Sigmoid colon (tissue), 7 donors: ENCODE data around the gene NUTF2. TPM values are rescaled to one million over a fixed set of nuclear protein-coding genes. Genes with fewer than 3 reads are reported as not detected.
A peak's percentile ranks its signal among the peaks of the same experiment; 100 is the strongest.

Source experiments
- DNase-seq: peaks from one replicate; pipeline ENCODE4 v3.0.0-alpha.2; 2019
- H3K27ac ChIP-seq, 4 donors: fragments of 200-600 bp; sonication (generic); one replicate each; pipeline ENCODE4 v1.5.1; 2016 to 2019; ENCODE audit warnings: mild to moderate bottlenecking in 1 of 4
- H3K27me3 ChIP-seq, 3 donors: fragments of 200-600 bp; sonication (generic); one replicate each; pipeline ENCODE4 v1.5.1; 2019; ENCODE audit warnings: mild to moderate bottlenecking in 1 of 3
- H3K36me3 ChIP-seq, 4 donors: fragments of 200-600 bp; sonication (generic); one replicate each; pipeline ENCODE4 v1.5.1; 2016 to 2019
- H3K4me1 ChIP-seq, 4 donors: fragments of 200-600 bp; sonication (generic); one replicate each; pipeline ENCODE4 v1.5.1; 2017 to 2019
- H3K4me3 ChIP-seq, 4 donors: fragments of 200-600 bp; sonication (generic); one replicate each; pipeline ENCODE4 v1.5.1; 2017 to 2019; ENCODE audit warnings: mild to moderate bottlenecking in 2 of 4, moderate library complexity in 1 of 4
- H3K9me3 ChIP-seq, 4 donors: fragments of 200-600 bp in 3 of 4; sonication (generic) in 3 of 4; one replicate each; pipeline versions ENCODE4 v1.5.1 to v1.6.1; 2013 to 2019
- CTCF ChIP-seq, 4 experiments: fragments of 450-650 bp in 3 of 4; fragments of 200-600 bp in 1 of 4; IDR thresholded peaks; one replicate each; pipeline ENCODE4 v1.5.1; 2016 to 2019; ENCODE audit warnings: antibody characterized with exemption in 4 of 4, mild to moderate bottlenecking in 3 of 4, moderate library complexity in 2 of 4
- EP300 ChIP-seq, 4 donors: sonication (generic); formaldehyde crosslinking; IDR thresholded peaks; one replicate each; pipeline ENCODE4 v1.6.1; 2017; ENCODE audit warnings: antibody characterized with exemption in 4 of 4
- POLR2A ChIP-seq, 2 donors: fragments of 450-650 bp; IDR thresholded peaks; one replicate each; pipeline ENCODE4 v1.6.1; 2016; ENCODE audit warnings: antibody characterized with exemption in 2 of 2, mild to moderate bottlenecking in 2 of 2, moderate library complexity in 2 of 2
- POLR2AphosphoS5 ChIP-seq, 4 donors: sonication (generic); formaldehyde crosslinking; IDR thresholded peaks; one replicate each; pipeline ENCODE4 v1.6.1; 2017; ENCODE audit warnings: antibody characterized with exemption in 4 of 4
- WGBS, 2 donors: extraction: QIAGEN DNeasy Blood & Tissue Kit; methylation state at CpG; one replicate each; pipeline ENCODE4 v1.1.7; 2013; 5-methylcytosine and 5-hydroxymethylcytosine counted together
- intact Hi-C: fragments of 100-400 bp; cut with DNase I; formaldehyde crosslinking; loops from one replicate; pipeline ENCODE4 v1.15.1; 2023
- polyA plus RNA-seq, 3 donors: library from polyadenylated mRNA; stranded (reverse); fragments of 200-250 nt; gene quantifications; one replicate each; pipeline ENCODE4 v1.2.3, GENCODE V29; 2013
- total RNA-seq, 4 donors: library from RNA; depleted of rRNA; stranded (reverse); fragments of >200 nt; gene quantifications; one replicate each; pipeline ENCODE4 v1.1.0, GENCODE V29; 2016
- donor health status: healthy with polysubstance abuse.
- donor health status: Bipolar disorder and iron deficiency.
- donor health status: healthy.

NUTF2 gene
- total and polyA plus RNA-seq, 7 donors: 50.8 to 115 (median 93.8) TPM

DNA sequence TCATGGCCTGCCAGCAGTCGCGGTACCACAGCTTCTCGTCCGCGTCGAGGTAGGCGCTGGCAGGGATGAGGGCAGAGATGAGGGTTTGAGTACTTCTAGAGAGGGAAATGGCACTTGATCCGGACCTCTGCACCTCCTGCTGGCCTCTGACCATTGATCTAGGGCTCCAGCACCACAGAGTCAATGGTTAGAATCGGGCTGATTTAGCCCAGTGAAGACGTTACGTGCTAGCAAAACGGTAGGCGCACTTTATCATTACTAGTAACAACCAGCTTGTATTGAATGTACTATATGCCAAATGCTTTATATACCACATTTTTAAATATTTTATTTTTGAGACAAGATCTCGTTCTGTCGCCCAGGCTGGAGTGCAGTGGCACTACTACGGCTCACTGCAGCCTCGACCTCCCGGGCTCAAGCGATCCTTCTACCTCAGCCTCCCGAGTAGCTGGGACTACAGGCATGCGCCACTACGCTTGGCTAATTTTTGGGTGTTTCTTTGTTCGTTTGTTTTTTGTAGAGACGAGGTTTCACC lies 39.5 kb upstream of the NUTF2 start:
- peak overlapping the region; percentile 83 to 99 (median 96) for H3K4me3 ChIP-seq
- H3K4me1 ChIP-seq: peaks cover 0 to 28% (median 21%) of the 10 kb centered on the region in 4 donors
- no peaks in the 10 kb centered on the region for H3K27me3 ChIP-seq
- 32 to 33% methylated on average over 24 of the region's 24 CpGs for whole genome bisulfite sequencing, 2 donors
- no peak for DNase-seq
- no peak for TF ChIP-seq POLR2AphosphoS5 (IDR thresholded peaks at IDR 0.05)
- TF ChIP-seq EP300 (IDR thresholded peaks at IDR 0.05): no peak
- no peak for TF ChIP-seq POLR2A (IDR thresholded peaks at IDR 0.05)
- TF ChIP-seq CTCF (IDR thresholded peaks at IDR 0.05): no peak
- intact Hi-C loops: loop anchor here (2.0 to 10.0 kb wide), 4 partner anchors 40 to 282 kb away; partner anchors contain the start of genes CENPT, DDX28, DUS2 and NUTF2
- no peaks in the 10 kb centered on the region for H3K9me3 ChIP-seq
- peaks cover 0 to 12% (median 0%) of the 10 kb centered on the region in 4 donors for H3K36me3 ChIP-seq
- H3K27ac ChIP-seq: peak overlapping the region; percentile 74 to 89 (median 82)

DNA sequence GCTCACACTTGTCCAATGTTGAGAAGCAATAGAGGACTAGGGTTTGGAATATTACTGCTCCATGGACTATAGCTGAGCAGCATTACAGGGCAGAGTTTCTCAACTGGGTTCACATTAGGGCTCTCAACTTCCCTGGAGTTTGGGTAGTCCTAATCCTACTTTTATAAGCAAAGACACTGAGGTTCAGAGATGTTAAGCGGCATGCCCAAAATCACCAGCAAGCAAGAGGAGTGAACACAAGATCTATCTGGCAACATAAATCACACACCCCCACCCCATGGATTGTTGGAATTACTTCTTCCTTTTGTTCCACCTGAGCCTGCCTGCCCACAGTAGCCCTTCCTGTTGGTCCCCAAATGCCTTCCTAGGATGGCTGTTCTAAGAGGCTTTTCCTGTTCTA lies 34.8 kb upstream of the NUTF2 start:
- Histone ChIP-seq H3K9me3 (no peaks in the 10 kb centered on the region), H3K36me3 (no peaks in the 10 kb centered on the region), H3K4me3 (no peak overlapping the region), H3K27me3 (no peaks in the 10 kb centered on the region), H3K27ac (no peak overlapping the region), H3K4me1 (peaks cover 0 to 10% (median 8%) of the 10 kb centered on the region in 4 donors)
- TF ChIP-seq POLR2AphosphoS5 (IDR thresholded peaks at IDR 0.05) (no peak), EP300 (IDR thresholded peaks at IDR 0.05) (no peak), POLR2A (IDR thresholded peaks at IDR 0.05) (no peak), CTCF (IDR thresholded peaks at IDR 0.05) (no peak)
- DNase-seq: no peak
- 96 to 97% methylated on average over 1 of the region's 1 CpG for WGBS, 2 donors
- intact Hi-C loops: loop anchor here (10.0 kb wide), 1 partner anchor 413 kb away; no protein-coding TSS in a partner anchor

- no peak overlapping the region for H3K27ac ChIP-seq
- H3K4me3 ChIP-seq: no peak overlapping the region
- H3K4me1 ChIP-seq: peaks cover 0 to 5% (median 4%) of the 10 kb centered on the region in 4 donors
- H3K9me3 ChIP-seq: no peaks in the 10 kb centered on the region
- no peak for DNase-seq
- no peak for TF ChIP-seq EP300 (IDR thresholded peaks at IDR 0.05)
- TF ChIP-seq POLR2A (IDR thresholded peaks at IDR 0.05): no peak
- TF ChIP-seq CTCF (IDR thresholded peaks at IDR 0.05): no peak
- TF ChIP-seq POLR2AphosphoS5 (IDR thresholded peaks at IDR 0.05): no peak
- H3K27me3 ChIP-seq: no peaks in the 10 kb centered on the region
- 21 to 68% methylated on average over 8 of the region's 8 CpGs for WGBS, 2 donors
- no peaks in the 10 kb centered on the region for H3K36me3 ChIP-seq
- intact Hi-C loops: loop anchor here (10.0 kb wide), 1 partner anchor 410 kb away; no protein-coding TSS in a partner anchor
These were observed 32.2 kb upstream of the NUTF2 start for GRCh38 chr16:67814567-67814966.

- H3K4me1 ChIP-seq: peaks cover 0 to 5% (median 4%) of the 10 kb centered on the region in 4 donors
- TF ChIP-seq EP300 (IDR thresholded peaks at IDR 0.05) (no peak), POLR2A (IDR thresholded peaks at IDR 0.05) (no peak), CTCF (IDR thresholded peaks at IDR 0.05) (no peak), POLR2AphosphoS5 (IDR thresholded peaks at IDR 0.05) (no peak)
- 86 to 93% methylated on average over 11 of the region's 11 CpGs for WGBS, 2 donors
- no peak for DNase-seq
- H3K27me3 ChIP-seq: no peaks in the 10 kb centered on the region
- H3K4me3 ChIP-seq: no peak overlapping the region
- H3K36me3 ChIP-seq: no peaks in the 10 kb centered on the region
- no peak overlapping the region for H3K27ac ChIP-seq
- H3K9me3 ChIP-seq: no peaks in the 10 kb centered on the region
- intact Hi-C loops: no loop called here
These were observed 26.0 kb upstream of the NUTF2 start for GRCh38 chr16:67820608-67821259.
